ENCODE data around the gene AGBL3. TPM values are rescaled to one million over a fixed set of nuclear protein-coding genes. Genes with fewer than 3 reads are reported as not detected.
"Not testable (repeated sequence)": the region's sequence is repeated elsewhere in the genome, so short reads cannot be mapped to it uniquely, and the experiment has no call there.

The AGBL3 gene
- total RNA-seq, 1 donor from 2014 or later, result 1.4 TPM

DNA sequence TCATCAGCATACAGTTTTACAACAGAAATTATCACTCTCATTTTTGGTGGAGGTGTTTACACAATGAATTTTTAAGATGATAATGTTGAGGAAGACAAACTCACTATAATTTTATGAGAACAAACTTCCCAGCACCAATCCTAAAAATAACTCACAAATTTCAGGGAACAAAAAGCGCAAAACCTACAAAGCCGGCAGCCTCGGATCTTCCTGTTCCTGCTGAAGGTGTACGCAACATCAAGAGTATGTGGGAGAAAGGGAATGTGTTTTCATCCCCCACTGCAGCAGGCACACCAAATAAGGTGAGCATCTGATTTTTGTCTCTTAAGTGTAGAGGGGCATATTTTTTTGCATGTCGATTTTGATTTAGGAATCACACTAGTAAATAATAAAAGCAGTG, 26.5 kb upstream of the AGBL3 start:
- intact Hi-C loops (cut with DNase I), result loop anchor here (5.0 kb wide), 1 partner anchor 268 kb away; no protein-coding TSS in a partner anchor
- DNase-seq (ENCODE audit: low spot score), result no peak

DNA sequence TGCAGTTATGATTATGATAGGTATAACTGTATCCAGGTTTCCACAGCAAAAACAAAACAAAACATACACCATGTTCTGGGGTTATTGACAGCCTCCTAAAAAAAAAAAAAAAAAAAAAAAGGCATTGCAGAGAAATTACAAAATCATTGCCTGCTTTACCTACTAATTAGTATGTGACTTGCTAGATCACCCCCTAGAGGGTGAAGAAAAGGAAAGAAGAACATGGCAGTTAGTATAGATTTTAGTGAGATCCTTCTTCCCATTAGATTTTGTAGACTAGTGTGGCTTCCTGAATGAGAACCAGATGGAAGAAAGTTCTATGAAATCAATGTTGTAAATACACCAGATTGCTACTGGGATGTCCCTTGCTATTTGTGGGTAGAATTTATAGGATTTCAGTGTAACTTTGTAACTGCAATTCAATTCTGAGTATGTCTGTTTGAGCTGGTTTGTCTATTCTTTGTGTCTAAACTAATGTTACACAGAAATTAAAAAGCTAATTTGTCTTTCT, 24.0 kb upstream of the AGBL3 start:
- no peak for DNase-seq (ENCODE audit: low spot score)
- intact Hi-C loops (cut with DNase I), result no loop called here

DNA sequence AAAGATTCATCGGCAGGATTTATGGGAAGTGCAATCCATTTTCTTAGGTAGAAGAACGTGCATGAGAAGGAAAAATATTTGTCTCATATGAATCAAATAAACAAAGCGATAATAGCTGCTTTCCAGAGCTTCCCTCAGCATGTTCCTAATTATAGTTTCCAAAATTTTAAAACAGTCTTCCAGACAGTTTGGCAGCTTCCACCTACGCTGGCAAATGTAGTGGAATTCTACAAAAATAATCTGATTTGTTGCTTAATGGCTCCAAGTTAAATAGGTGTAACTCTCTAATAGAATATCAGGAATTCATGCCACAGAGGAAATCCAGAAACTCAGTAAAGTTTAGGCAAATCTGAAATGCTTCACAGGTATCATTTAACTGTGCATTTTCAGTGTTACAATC, 23.3 kb upstream of the AGBL3 start:
- intact Hi-C loops (cut with DNase I), result no loop called here

DNA sequence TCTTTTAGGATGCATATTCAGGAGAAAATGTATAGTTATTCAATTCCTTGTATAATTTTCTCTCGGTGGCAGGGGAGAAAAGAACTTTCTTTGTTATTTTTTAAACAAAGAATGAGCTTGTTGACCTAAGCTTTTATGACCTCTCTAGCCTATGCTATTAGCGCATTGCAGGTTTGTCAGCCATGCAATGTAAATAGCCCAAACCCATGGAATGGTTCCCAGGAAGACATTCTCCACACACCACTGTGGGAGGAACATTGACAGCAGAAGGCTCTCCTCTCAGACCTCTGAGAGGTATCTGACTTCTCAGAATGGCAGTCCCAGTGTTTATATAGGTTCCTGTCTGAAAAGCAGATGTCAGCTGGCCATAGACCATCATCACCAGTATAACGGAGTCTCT, 19.6 kb upstream of the AGBL3 start:
- intact Hi-C loops (cut with DNase I), result no loop called here
- no peak for DNase-seq (ENCODE audit: low spot score)

More for the DNA sequence above, 23.3 kb upstream of the AGBL3 start:
- DNase-seq (ENCODE audit: low spot score), result no peak

DNA sequence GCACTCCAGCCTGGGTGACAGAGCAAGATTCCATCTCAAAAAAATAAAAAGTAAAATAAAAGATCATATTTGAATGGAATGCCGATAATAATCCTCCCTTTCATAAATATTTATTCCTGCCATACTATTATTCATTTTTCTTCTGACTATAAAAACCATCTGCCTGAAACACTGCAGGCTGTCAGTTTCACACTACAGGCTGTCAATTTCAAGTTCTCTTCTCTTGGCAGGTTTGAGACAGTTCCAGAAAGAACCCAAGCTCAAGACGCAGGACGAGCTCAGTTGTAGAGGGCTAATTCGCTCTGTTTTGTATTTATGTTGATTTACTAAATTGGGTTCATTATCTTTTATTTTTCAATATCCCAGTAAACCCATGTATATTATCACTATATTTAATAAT, 18.2 kb upstream of the AGBL3 start:
- intact Hi-C loops (cut with DNase I), result no loop called here
- DNase-seq (ENCODE audit: low spot score), result no peak

DNA sequence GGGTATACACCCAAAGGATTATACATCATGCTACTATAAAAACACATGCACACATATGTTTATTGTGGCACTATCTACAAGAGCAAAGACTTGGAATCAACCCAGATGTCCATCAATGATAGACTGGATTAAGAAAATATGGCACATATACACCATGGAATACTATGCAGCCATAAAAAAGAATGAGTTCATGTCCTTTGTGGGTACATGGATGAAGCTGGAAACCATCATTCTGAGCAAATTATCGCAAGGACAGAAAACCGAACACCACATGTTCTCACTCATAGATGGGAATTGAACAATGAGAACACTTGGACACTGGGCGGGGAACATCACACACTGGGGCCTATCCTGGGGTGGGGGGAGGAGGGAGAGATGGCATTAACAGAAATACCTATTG, 4.7 kb upstream of the AGBL3 start:
- DNase-seq (ENCODE audit: low spot score); intact Hi-C loops (cut with DNase I): not testable (repeated sequence)

DNA sequence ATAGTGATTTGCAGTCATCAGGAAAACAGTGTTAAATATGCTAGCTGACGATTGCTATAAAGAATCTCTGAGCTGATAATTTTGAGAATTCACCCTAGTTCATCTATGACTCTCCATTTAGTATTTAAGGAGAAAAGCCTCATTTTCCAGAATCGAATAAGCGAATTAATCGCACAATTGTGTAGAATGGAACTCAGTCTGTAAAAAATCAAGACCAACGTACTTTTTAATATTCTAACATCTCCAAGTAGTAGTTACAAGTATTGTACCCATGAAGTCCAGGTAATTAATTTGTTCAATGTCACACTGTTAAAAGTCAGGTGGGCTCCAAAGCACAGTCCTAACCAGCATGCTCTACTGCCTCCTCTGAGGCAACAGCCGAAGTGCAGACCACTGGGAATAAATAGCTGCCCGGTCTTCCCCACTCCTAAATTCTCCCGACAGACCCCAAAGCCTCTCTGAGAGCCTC, 380 bp upstream of the AGBL3 start:
- intact Hi-C loops (cut with DNase I), result loop anchor here (1.0 to 5.0 kb wide), 2 partner anchors 161 to 184 kb away; partner anchors contain the start of genes CYREN and TMEM140
- no peak for DNase-seq (ENCODE audit: low spot score)

DNA sequence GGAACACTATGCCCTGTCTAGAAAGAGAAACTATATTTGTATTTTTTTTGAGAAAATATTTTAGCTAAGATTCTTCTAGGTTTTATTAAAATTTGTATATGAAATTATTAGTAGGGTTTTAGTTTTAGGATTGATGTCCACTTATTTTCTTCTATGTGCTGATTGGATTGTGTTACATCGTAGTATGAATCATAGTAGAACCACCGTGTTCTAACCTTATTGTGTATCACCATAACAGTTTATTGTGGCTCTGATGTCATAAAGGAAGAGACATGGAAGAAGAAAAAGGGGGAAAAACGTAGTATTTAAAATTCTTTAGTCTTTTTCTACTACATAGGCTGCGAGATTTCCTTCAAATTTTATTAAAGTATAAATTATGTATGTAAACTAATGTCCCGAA, 1.9 kb downstream of the AGBL3 start:
- DNase-seq (ENCODE audit: low spot score), result no peak
- intact Hi-C loops (cut with DNase I), result loop anchor here (5.0 kb wide), 1 partner anchor 159 kb away; the partner anchor contains the start of gene TMEM140

DNA sequence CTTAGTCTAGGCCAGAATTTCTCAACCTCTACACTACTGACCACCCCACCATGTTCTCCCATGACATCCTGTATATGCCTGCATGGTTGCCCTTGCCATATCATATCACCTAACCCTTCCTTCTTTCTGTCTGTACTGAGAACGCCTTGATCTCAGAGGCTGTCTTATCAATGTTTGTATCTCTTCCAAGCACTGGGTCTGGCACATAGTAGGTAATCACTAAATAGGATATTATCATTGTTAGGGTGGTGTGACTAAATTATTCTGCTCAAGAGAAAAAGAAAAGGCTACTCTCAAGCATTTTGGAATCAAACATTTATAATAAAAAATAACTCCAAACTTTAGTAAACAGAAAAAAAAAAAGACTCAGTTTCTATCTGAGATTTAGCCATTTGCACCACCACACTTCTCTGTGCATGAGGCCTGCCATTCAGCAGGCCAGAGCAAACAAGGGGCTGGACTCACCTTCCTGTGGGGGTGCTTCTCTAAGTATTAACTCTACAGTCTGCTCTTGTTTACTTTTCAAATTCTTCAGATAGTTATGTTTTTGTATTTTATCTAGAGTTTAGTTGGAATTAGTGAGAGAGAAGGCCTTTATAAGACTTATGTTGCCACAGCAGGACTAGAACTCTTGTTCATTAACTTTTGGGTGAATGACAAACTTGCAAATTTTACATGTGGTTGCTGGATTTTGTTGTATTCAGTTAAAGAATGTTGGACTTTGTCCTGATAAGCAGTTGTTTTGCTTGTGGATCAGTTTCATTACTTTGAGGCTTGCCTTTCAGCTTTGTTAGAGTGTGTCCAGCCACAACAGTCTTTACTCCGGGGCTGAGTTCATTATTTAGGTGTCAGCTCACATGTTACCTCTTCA, 5.4 kb downstream of the AGBL3 start:
- no peak for DNase-seq (ENCODE audit: low spot score)
- intact Hi-C loops (cut with DNase I), result no loop called here

DNA sequence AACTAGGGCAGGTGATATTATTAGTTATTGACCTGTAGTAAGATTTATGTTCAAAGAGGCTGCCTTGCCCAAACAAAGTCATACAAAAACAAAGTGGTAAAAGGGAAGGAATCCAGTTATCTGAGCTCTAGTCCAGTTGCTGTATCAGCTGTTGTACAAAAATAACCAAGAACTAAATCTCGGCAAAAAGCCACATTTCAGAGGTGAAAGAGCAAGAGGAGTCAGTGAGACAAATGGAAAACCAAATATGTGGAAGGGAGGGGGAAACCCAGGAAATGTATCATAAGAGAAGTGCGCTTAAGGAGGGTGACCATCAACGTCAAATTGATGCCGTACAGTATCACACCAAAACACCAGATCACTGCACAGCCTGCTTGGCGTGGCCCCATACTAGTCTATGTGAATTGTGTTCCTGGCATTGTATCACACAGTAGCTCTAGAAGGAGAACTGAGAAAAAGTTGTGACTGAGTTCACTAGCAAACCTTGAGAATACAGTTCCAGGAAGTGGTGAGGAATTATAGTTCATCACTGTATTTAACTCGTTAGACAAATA, 6.4 kb downstream of the AGBL3 start:
- DNase-seq (ENCODE audit: low spot score), result no peak
- intact Hi-C loops (cut with DNase I), result no loop called here

DNA sequence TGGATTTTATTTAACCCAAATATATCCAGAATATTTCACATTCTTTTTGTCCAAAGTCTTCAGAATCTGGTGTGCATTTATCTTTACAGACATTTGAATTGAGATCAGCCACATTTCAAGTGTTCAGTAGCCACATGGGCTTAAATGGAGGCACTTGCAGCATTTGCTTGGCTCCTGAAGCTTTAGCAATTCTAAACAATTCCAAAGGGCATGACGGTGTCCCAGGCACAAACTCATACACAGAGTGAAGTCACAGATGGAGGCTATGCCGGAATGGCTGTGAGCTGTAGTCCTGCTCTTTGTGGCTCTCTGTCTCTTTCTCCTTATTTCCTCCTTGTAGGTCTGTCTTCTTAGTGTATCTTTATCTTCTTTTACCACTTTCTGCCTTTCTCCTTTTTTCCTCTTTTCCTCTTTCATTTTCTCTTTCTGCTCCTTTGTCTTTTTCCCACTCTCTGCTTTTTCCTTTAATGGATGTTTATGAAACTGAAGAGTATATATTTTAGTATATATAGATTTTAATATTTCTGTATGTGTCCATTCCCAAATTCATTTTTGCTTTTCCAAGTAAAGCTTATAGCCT, 7.7 kb downstream of the AGBL3 start:
- no peak for DNase-seq (ENCODE audit: low spot score)
- intact Hi-C loops (cut with DNase I), result no loop called here

DNA sequence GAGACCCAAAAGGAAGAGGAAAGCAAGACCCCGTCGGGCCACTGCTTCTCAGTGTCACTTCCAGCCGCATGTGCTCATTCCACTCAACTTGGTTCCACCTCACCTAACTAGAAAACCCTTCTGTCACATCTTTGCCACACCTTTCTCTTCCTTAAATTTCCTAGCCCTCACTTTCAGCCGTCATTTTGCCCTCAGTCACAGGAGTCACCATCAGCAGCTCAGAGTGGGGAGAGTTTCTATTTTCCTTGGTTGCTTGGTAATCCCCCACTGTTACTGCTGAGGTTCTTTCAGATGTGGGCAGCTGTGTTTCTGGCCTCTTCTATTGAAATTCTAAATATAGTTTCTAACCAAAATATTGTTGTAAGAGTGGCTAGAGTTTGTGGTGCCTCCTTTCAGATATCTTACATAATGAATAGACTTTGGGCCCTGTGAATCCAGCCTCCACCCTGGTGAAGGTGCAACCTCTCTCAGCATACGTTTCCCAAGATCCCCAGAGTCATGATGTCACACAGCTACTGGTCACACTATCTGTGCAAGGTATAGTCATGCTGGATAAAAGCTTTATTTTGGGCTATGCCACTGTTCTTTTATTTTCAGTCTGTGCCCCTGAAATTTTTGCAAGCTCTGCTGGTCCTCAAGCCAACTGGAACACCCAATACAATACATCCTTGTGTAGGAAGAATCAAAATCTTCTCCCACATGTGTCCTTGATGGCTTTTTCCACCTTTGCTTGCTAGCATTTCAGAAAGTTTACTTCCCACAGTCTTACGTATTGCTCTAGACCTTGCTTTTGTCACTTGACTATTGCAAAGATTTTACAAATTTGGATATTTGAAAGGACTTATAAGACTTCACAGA, 9.2 kb downstream of the AGBL3 start:
- DNase-seq (ENCODE audit: low spot score), result no peak
- intact Hi-C loops (cut with DNase I), result no loop called here

DNA sequence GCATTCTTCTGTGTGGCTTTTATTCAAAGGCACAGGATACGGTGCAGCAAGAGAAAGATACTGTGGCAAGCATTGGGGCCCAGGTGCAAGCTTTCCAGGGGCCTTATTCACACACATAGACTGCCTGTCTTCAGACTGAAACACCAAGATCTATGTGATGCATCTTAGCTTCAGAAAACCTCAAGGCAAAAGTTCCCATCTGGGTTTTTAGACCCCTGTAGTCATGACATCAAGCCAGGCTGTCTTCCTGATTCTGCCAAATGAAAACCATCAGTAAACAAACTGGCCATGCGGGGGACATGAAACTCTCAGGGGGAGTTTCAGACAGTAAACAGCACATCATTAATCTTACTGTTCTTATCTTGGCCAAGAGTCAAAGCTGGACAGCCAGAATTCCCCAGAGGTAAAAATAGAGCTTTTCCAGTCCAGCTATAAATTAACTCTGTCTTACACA, 9.8 kb downstream of the AGBL3 start:
- no peak for DNase-seq (ENCODE audit: low spot score)
- intact Hi-C loops (cut with DNase I), result no loop called here

DNA sequence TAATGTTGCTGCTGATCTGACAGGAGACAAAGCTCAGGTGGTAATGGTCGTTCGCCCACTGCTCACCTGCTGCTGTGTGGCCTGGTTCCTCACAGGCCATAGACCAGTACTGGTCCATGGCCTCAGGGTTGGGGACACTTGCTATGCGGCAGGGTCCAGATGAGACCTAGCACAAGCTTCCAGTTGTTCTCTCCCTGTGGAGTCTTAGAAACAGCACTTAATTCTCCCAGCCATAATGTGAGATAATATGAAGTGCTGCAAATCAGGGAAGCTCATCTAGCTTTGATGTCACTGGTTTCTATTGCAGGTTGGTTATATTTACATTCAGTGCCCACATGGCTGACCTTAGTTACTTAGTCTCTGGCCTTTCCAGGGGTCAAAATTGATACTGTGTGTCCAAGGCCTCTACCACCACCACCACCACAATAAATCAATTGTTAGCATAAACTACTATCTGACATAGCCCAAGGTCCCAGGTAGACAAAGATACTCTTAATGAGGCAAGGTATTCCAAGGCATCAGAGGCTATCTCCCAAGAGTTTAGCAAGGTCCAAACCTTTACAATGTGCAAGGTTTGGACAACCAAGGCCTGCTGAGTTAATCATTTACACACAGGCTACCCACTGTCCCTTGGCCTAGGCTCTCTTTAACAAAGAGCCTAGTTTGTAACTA, 11.0 kb downstream of the AGBL3 start:
- intact Hi-C loops (cut with DNase I), result no loop called here

DNA sequence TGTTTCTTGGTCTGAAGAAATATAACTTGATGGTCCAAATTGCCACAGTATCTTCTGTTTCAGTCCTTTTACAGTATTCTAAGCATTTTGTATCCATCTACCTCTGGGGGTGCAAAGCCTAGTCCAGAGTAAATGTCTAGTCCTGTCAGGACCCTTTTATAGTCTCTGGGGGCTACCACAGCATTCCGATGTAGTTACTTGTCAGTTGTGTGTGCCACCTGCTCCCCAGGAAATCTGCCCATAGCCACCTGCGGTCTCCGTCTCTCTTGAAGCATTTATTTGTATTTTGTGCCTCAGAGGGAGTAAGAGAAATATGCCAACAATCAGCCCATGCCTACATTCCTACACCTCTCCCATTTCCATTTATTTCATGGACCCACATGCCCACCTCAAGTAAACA, 12.8 kb downstream of the AGBL3 start:
- intact Hi-C loops (cut with DNase I), result no loop called here
- DNase-seq (ENCODE audit: low spot score), result no peak

More for the DNA sequence above, 11.0 kb downstream of the AGBL3 start:
- DNase-seq (ENCODE audit: low spot score), result no peak

DNA sequence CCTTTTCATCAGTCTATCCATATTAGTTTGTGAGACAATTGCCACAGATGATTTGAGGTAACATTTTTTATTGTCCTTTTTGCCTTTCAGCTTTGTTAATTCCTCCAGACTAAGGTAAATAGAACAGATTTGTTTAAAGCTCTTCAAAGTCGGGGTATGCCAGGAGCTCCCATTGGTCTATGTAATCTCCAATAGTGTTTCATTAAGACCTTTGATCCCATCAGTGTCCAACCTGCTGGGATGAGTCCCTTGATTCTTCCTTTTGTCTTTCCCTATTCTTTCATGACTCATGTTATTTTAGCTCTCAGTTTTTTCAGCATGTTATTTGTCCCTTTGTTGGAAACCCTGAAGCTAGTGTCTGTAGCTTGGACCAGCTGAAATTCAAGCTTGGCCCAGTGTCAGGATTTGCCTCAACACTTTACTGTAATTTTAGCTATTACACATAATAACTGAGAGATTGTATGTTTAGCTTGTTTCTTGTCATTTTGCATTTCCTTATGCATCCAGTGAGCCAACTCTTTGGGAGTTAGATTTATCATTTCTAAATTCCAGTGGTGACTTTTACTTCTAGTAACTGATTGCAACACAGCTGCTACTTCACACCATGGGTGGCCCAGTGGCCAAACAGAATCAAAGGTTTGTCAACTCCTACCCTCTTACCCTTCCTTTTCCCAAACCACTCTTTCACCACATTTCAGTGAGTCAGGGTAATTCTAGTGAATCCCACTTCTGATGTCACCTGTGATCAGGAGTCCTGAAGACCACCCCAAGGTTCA, 15.3 kb downstream of the AGBL3 start:
- no peak for DNase-seq (ENCODE audit: low spot score)
- intact Hi-C loops (cut with DNase I), result no loop called here

DNA sequence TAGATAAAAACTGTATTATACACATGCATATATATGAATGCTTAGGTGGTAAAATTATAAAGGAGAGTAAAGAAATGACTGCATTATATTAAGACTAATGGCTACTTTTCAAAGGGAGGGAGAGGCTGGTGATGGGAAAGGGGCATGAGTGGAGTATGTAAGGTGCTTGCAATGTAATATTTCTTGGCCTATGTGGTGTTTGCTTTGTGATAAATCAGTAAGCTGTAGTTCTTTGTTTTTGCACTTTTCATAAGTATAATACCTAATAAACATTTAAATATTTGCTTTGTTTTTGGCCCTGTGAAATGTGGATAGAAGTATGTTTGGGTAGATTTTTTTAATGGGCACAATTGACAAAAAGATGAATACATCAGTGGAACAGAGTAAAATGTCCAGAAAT, 25.9 kb downstream of the AGBL3 start:
- intact Hi-C loops (cut with DNase I), result no loop called here

DNA sequence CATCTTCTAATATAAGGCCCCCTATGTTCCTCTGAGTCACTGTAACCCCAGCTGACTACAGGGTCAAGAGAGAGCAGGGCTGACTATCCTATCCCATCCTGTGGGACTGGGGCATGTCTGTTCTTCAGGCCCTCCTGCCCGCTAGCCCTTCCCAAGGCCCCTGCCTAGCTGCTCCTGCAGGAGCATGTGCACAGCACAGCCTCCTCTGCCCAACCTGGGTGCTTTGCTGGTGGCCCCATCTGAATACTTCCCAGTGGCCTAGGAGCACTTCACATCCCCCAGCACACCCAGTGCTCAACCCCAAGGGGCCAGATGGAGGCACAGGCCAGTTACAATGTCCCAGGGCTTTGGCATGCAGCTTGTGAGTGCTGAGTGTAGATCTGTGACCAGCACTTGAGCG, 37.3 kb downstream of the AGBL3 start:
- intact Hi-C loops (cut with DNase I), result no loop called here
- no peak for DNase-seq (ENCODE audit: low spot score)

More for the DNA sequence above, 25.9 kb downstream of the AGBL3 start:
- DNase-seq (ENCODE audit: low spot score), result no peak
